Measurements from ENCODE around the gene ADAMTS5. TPM values are rescaled to one million over a fixed set of nuclear protein-coding genes. Genes with fewer than 3 reads are reported as not detected.

ADAMTS5 gene
- polyA plus RNA-seq, 4 donors = 20.0 to 25.5 (median 24.8) TPM

GRCh38 chr21:26892151-26892550 is 74.7 kb downstream of the ADAMTS5 start:
- DNase-seq (ENCODE audit: low read depth in 4 of 4, low spot score in 3 of 4) = no peak

- no peak for DNase-seq (ENCODE audit: low read depth in 4 of 4, low spot score in 3 of 4)
These were observed 78.0 kb downstream of the ADAMTS5 start for GRCh38 chr21:26888931-26889330.

GRCh38 chr21:26888256-26888655 is 78.6 kb downstream of the ADAMTS5 start:
- no peak for DNase-seq (ENCODE audit: low read depth in 4 of 4, low spot score in 3 of 4)

GRCh38 chr21:26887251-26887650 is 79.6 kb downstream of the ADAMTS5 start:
- DNase-seq (ENCODE audit: low read depth in 4 of 4, low spot score in 3 of 4) = no peak

GRCh38 chr21:26884436-26884835 is 82.5 kb downstream of the ADAMTS5 start:
- DNase-seq (ENCODE audit: low read depth in 4 of 4, low spot score in 3 of 4) = no peak

- no peak for DNase-seq (ENCODE audit: low read depth in 4 of 4, low spot score in 3 of 4)
These were observed 83.1 kb downstream of the ADAMTS5 start for GRCh38 chr21:26883768-26884167.

GRCh38 chr21:26881504-26882228 is 85.2 kb downstream of the ADAMTS5 start:
- DNase-seq (ENCODE audit: low read depth in 4 of 4, low spot score in 3 of 4) = peak in 2 of 4 donors; percentile 3 to 5

- DNase-seq (ENCODE audit: low read depth in 4 of 4, low spot score in 3 of 4) = no peak
These were observed 89.9 kb downstream of the ADAMTS5 start for GRCh38 chr21:26877018-26877417.

- no peak for DNase-seq (ENCODE audit: low read depth in 4 of 4, low spot score in 3 of 4)
These were observed 92.5 kb downstream of the ADAMTS5 start for GRCh38 chr21:26874347-26874746.

Other genes starting within 250 kb of the ADAMTS5 start
- gene ADAMTS1, start 121.7 kb downstream of the ADAMTS5 start, polyA plus RNA-seq (ENCODE audit: insufficient read length in 4 of 4) = 100 to 1,000 TPM in 3 of 4 donors, 10 to 100 TPM in 1; 85.8 to 117 (median 107) TPM

Measured in right renal pelvis (tissue), 4 donors.